Measurements from ENCODE around the gene ZBTB11. TPM values are rescaled to one million over a fixed set of nuclear protein-coding genes. Genes with fewer than 3 reads are reported as not detected.

ZBTB11 gene
- total and polyA plus RNA-seq, 2 experiments from 2014 or later, result 7.7 to 22.4 TPM

GRCh38 chr3:101633186-101633585, 43.7 kb downstream of the ZBTB11 start:
- DNase-seq (ENCODE audit: low spot score) (no peak), ATAC-seq (no peak)
- Histone ChIP-seq H2AFZ (no peak overlapping the region), H3K4me2 (no peak overlapping the region), H3K36me3 (ENCODE audit: insufficient read depth) (no peaks in the 10 kb centered on the region), H4K20me1 (replicated peaks; ENCODE audit: insufficient read depth) (no peaks in the 10 kb centered on the region), H3K9me2 (ENCODE audit: insufficient read depth) (no peaks in the 10 kb centered on the region), H3K4me1 (ENCODE audit: insufficient read depth) (no peaks in the 10 kb centered on the region), H3F3A (replicated peaks; ENCODE audit: low read depth) (no peaks in the 10 kb centered on the region), H3K4me3 (no peak overlapping the region), H3K79me2 (replicated peaks; ENCODE audit: insufficient read depth) (no peaks in the 10 kb centered on the region), H3K27me3 (ENCODE audit: insufficient read depth) (no peaks in the 10 kb centered on the region), H3K27ac (ENCODE audit: low read depth) (no peak overlapping the region)
- H3K9me3 Mint-ChIP-seq, result no peaks in the 10 kb centered on the region; the same call in 2 of the 3 replicates
- peaks cover 3% of the 10 kb centered on the region for H3K27me3 Mint-ChIP-seq (ENCODE audit: insufficient read depth, low read depth, poor library complexity)
- no peak overlapping the region for H3K4me3 Mint-ChIP-seq
- TF ChIP-seq EZH2phosphoT487 (IDR thresholded peaks at IDR 0.05; ENCODE audit: unreplicated experiment) (no peak), ZNF114 (CRISPR knock-in tag; IDR thresholded peaks at IDR 0.05) (no peak), POLR2AphosphoS5 (IDR thresholded peaks at IDR 0.05; ENCODE audit: low read depth) (no peak), CREB1 (CRISPR knock-in tag; IDR thresholded peaks at IDR 0.05; ENCODE audit: low read depth) (no peak), REST (IDR thresholded peaks at IDR 0.05; ENCODE audit: unreplicated experiment) (no peak), NANOG (IDR thresholded peaks at IDR 0.05; ENCODE audit: borderline replicate concordance) (no peak), ZNF331 (CRISPR knock-in tag; IDR thresholded peaks at IDR 0.05; ENCODE audit: low read depth) (no peak), JUNB (IDR thresholded peaks at IDR 0.05; ENCODE audit: unreplicated experiment) (no peak), ZNF462 (CRISPR knock-in tag; IDR thresholded peaks at IDR 0.05) (no peak), STAT1 (IDR thresholded peaks at IDR 0.05; ENCODE audit: unreplicated experiment) (no peak), EZH2 (IDR thresholded peaks at IDR 0.05; ENCODE audit: low read depth, unreplicated experiment) (no peak)
- H3K4me1 Mint-ChIP-seq, result peaks cover 8% of the 10 kb centered on the region
- H3K27ac Mint-ChIP-seq, result no peak overlapping the region
- H3K36me3 Mint-ChIP-seq (ENCODE audit: low read depth), result no peaks in the 10 kb centered on the region; the same call in 2 of the 3 replicates

All from GM23338 (cell line).